HepG2 (cell line): ENCODE measurements around the gene PPP1R27. TPM values are rescaled to one million over a fixed set of nuclear protein-coding genes. Genes with fewer than 3 reads are reported as not detected.

Experiments used
- EHMT2 ChIP-seq: fragments of 200-600 bp; sonication (generic); IDR thresholded peaks from 2 replicates; pipeline ENCODE4 v1.7.0; 2017; ENCODE audit warnings: antibody characterized with exemption, low read depth, low read length, borderline replicate concordance
- HIVEP1 ChIP-seq: sonication (generic); formaldehyde crosslinking; IDR thresholded peaks from 2 replicates; pipeline ENCODE4 v1.4.0; 2020; ENCODE audit warnings: mild to moderate bottlenecking, missing genetic modification reagents
- HOXA9 ChIP-seq: sonication (generic); formaldehyde crosslinking; IDR thresholded peaks from 2 replicates; pipeline ENCODE4 v1.8.1; 2022; ENCODE audit warnings: missing genetic modification reagents, mild to moderate bottlenecking, moderate library complexity, borderline replicate concordance
- JDP2 ChIP-seq: sonication (generic); formaldehyde crosslinking; IDR thresholded peaks from 2 replicates; pipeline ENCODE4 v1.8.1; 2022; ENCODE audit warnings: missing genetic modification reagents, borderline replicate concordance
- PAF1 ChIP-seq: IDR thresholded peaks from 2 replicates; pipeline ENCODE4 v1.6.1; 2016; ENCODE audit warnings: missing genetic modification reagents, missing compliant biosample characterization
- RFX5 ChIP-seq: IDR thresholded peaks from 2 replicates; pipeline ENCODE4 v1.6.1; 2011; ENCODE audit warnings: low read depth, low read length, improper control_type of control experiment
- SPEN ChIP-seq: sonication (generic); formaldehyde crosslinking; IDR thresholded peaks from 2 replicates; pipeline ENCODE4 v1.5.1; 2020; ENCODE audit warnings: low read depth, mild to moderate bottlenecking, missing genetic modification reagents
- TAF1 ChIP-seq: sonication (generic); formaldehyde crosslinking; IDR thresholded peaks from 2 replicates; pipeline ENCODE4 v1.4.0; 2020; ENCODE audit warnings: missing genetic modification reagents
- TBL1XR1 ChIP-seq: fragments of 150-350 bp; IDR thresholded peaks from 2 replicates; pipeline ENCODE4 v1.6.1; 2014; ENCODE audit warnings: borderline replicate concordance, low read length; ENCODE audit not compliant: partially characterized antibody
- ZNF10 ChIP-seq: sonication (generic); formaldehyde crosslinking; IDR thresholded peaks from 2 replicates; pipeline ENCODE4 v1.4.0; 2020; ENCODE audit warnings: mild to moderate bottlenecking, low read depth, missing genetic modification reagents, borderline replicate concordance
- ZNF431 ChIP-seq: sonication (generic); formaldehyde crosslinking; IDR thresholded peaks from 2 replicates; pipeline ENCODE4 v1.9.0; 2022; ENCODE audit warnings: missing genetic modification reagents, low read depth, mild to moderate bottlenecking, borderline replicate concordance
- ZNF543 ChIP-seq: sonication (generic); formaldehyde crosslinking; IDR thresholded peaks from 2 replicates; pipeline ENCODE4 v1.4.0; 2020; ENCODE audit warnings: mild to moderate bottlenecking, missing genetic modification reagents
- polyA plus RNA-seq, 8 experiments: library from polyadenylated mRNA; depleted of rRNA in 3 of 8; stranded (reverse) in 7 of 8; unstranded in 1 of 8; fragments of >200 nt; fragmentation: Illumina TruSeq in 4 of 8; extraction: Trizol in 4 of 8; gene quantifications; 2 replicates each; pipeline versions ENCODE4 v1.2.1 to v1.2.3, GENCODE V29; 2011 to 2016; ENCODE audit warnings: low read depth in 4 of 8, missing spikeins in 1 of 8, mixed read lengths in 1 of 8; ENCODE audit not compliant: insufficient read depth in 1 of 8
- total RNA-seq, 5 experiments: library from RNA; depleted of rRNA; stranded (reverse); fragments of >200 nt; fragmentation: Illumina TruSeq; extraction: Trizol; gene quantifications; 2 replicates each; pipeline ENCODE4 v1.2.3, GENCODE V29; 2016; ENCODE audit warnings: low read depth in 1 of 5
- TF ChIP-seq, protein P1 (sequence below): sonication (generic); formaldehyde crosslinking; IDR thresholded peaks from 2 replicates; pipeline ENCODE4 v1.5.0; 2020; ENCODE audit warnings: mild to moderate bottlenecking, missing genetic modification reagents, moderate library complexity
- TF ChIP-seq, protein P2 (sequence below): sonication (generic); formaldehyde crosslinking; IDR thresholded peaks from 2 replicates; pipeline ENCODE4 v1.4.0; 2020; ENCODE audit warnings: mild to moderate bottlenecking, missing genetic modification reagents
- TF ChIP-seq, protein P3 (sequence below): sonication (generic); formaldehyde crosslinking; IDR thresholded peaks from 2 replicates; pipeline ENCODE4 v1.4.0; 2020; ENCODE audit warnings: mild to moderate bottlenecking, missing genetic modification reagents, borderline replicate concordance
- TF ChIP-seq, protein P4 (sequence below): sonication (generic); formaldehyde crosslinking; IDR thresholded peaks from 2 replicates; pipeline ENCODE4 v1.4.0; 2020; ENCODE audit warnings: mild to moderate bottlenecking, missing genetic modification reagents

Gene PPP1R27
- total and polyA plus RNA-seq, 2 of the 13 experiments (the other 11 are each of a cell fraction or from before 2014, with no cell fraction given): 0.17 to 1.00 TPM

DNA sequence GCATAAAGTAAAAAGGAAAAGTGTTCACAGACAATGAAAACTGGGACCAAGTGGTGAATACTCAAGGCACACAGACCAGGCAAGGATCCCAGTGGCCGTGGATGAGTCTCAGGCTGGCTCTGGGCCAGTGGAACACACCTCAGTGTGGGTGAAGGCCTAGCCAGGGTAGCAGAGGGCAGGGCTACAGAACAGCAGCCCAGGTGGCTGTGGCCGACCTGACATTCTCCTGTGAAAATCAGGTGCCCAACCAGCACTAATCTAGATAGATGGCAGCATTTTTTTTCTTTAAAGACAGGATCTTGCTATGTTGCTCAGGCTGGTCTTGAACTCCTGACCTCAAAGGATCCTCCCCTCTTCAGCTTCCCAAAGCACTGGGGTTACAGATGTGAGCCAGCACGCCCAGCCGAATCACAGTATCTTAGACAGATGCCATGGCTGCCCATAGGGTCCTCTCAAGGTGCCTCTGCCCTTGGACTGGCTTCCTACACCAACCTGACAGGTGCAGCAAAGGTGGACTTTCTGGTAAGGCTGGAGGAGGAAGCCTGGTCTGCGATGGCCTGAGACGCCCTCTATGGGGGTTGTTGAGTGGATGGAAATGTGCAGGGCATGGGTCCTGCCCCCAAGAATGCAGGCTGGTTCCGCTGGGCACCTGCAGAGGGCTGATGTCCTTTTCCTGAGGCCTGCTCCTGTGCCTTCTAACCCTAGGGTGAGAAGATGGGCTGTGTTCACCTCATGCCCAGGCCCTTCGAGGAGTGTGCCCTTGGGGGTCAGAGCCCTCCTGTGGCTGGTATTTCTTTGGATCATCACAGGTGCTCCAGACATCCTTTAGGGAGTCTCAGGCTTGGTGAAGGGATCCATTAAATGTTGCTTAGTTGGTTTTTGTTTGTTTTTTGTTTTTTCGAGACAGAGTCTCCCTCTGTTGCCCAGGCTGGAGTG lies 29.3 kb upstream of the PPP1R27 start (continued):
- TF ChIP-seq, protein P1, sequence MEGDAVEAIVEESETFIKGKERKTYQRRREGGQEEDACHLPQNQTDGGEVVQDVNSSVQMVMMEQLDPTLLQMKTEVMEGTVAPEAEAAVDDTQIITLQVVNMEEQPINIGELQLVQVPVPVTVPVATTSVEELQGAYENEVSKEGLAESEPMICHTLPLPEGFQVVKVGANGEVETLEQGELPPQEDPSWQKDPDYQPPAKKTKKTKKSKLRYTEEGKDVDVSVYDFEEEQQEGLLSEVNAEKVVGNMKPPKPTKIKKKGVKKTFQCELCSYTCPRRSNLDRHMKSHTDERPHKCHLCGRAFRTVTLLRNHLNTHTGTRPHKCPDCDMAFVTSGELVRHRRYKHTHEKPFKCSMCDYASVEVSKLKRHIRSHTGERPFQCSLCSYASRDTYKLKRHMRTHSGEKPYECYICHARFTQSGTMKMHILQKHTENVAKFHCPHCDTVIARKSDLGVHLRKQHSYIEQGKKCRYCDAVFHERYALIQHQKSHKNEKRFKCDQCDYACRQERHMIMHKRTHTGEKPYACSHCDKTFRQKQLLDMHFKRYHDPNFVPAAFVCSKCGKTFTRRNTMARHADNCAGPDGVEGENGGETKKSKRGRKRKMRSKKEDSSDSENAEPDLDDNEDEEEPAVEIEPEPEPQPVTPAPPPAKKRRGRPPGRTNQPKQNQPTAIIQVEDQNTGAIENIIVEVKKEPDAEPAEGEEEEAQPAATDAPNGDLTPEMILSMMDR (CRISPR knock-in tag): peak; percentile 36
- TF ChIP-seq JDP2 (CRISPR knock-in tag) (no peak), HOXA9 (CRISPR knock-in tag) (no peak), TBL1XR1 (no peak), EHMT2 (no peak), HIVEP1 (CRISPR knock-in tag) (no peak), TAF1 (no peak), ZNF10 (CRISPR knock-in tag) (no peak), PAF1 (CRISPR knock-in tag) (peak; percentile 63), SPEN (CRISPR knock-in tag) (peak; percentile 46; the same call in 1 of the 2 replicates), ZNF431 (CRISPR knock-in tag) (no peak), RFX5 (no peak), ZNF543 (CRISPR knock-in tag) (no peak)
- TF ChIP-seq, protein P2, sequence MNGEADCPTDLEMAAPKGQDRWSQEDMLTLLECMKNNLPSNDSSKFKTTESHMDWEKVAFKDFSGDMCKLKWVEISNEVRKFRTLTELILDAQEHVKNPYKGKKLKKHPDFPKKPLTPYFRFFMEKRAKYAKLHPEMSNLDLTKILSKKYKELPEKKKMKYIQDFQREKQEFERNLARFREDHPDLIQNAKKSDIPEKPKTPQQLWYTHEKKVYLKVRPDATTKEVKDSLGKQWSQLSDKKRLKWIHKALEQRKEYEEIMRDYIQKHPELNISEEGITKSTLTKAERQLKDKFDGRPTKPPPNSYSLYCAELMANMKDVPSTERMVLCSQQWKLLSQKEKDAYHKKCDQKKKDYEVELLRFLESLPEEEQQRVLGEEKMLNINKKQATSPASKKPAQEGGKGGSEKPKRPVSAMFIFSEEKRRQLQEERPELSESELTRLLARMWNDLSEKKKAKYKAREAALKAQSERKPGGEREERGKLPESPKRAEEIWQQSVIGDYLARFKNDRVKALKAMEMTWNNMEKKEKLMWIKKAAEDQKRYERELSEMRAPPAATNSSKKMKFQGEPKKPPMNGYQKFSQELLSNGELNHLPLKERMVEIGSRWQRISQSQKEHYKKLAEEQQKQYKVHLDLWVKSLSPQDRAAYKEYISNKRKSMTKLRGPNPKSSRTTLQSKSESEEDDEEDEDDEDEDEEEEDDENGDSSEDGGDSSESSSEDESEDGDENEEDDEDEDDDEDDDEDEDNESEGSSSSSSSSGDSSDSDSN (CRISPR knock-in tag): 0 out of 2 replicates have a peak, but pooled peaks have one; percentile 20
- TF ChIP-seq, protein P3, sequence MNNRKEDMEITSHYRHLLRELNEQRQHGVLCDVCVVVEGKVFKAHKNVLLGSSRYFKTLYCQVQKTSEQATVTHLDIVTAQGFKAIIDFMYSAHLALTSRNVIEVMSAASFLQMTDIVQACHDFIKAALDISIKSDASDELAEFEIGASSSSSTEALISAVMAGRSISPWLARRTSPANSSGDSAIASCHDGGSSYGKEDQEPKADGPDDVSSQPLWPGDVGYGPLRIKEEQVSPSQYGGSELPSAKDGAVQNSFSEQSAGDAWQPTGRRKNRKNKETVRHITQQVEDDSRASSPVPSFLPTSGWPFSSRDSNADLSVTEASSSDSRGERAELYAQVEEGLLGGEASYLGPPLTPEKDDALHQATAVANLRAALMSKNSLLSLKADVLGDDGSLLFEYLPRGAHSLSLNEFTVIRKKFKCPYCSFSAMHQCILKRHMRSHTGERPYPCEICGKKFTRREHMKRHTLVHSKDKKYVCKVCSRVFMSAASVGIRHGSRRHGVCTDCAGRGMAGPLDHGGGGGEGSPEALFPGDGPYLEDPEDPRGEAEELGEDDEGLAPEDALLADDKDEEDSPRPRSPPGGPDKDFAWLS (CRISPR knock-in tag): no peak
- TF ChIP-seq, protein P4, sequence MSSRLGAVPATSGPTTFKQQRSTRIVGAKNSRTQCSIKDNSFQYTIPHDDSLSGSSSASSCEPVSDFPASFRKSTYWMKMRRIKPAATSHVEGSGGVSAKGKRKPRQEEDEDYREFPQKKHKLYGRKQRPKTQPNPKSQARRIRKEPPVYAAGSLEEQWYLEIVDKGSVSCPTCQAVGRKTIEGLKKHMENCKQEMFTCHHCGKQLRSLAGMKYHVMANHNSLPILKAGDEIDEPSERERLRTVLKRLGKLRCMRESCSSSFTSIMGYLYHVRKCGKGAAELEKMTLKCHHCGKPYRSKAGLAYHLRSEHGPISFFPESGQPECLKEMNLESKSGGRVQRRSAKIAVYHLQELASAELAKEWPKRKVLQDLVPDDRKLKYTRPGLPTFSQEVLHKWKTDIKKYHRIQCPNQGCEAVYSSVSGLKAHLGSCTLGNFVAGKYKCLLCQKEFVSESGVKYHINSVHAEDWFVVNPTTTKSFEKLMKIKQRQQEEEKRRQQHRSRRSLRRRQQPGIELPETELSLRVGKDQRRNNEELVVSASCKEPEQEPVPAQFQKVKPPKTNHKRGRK (CRISPR knock-in tag): no peak
- TF ChIP-seq, all 625 proteins: peak for 48
